GM21367 (cell line): Measurements from ENCODE around the gene KCNIP4.

Source experiments
- ATAC-seq: cut with Tn5 transposase; IDR thresholded peaks from one replicate; pipeline ENCODE4 v1.9.1; 2021; ENCODE audit not compliant: unreplicated experiment

The KCNIP4 gene

DNA sequence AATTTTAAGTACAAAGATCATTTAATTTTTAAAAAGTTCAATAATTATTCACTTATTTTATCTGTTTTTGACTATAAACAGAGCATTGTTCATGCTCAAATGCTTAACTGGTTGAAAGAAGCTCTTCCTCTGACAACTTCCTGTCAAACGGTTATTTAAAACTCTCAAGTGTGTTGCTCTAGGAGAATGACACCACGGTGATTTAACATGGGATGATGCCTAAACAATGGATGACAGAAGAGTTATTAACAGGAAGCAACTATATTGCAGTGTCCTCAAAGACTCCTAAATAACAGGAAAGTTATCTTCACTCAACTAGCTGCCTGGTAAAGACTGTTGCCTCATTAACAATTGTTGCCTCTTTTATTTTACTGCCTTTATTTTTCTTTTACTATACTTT, 738.7 kb downstream of the KCNIP4 start:
- no peak for ATAC-seq

DNA sequence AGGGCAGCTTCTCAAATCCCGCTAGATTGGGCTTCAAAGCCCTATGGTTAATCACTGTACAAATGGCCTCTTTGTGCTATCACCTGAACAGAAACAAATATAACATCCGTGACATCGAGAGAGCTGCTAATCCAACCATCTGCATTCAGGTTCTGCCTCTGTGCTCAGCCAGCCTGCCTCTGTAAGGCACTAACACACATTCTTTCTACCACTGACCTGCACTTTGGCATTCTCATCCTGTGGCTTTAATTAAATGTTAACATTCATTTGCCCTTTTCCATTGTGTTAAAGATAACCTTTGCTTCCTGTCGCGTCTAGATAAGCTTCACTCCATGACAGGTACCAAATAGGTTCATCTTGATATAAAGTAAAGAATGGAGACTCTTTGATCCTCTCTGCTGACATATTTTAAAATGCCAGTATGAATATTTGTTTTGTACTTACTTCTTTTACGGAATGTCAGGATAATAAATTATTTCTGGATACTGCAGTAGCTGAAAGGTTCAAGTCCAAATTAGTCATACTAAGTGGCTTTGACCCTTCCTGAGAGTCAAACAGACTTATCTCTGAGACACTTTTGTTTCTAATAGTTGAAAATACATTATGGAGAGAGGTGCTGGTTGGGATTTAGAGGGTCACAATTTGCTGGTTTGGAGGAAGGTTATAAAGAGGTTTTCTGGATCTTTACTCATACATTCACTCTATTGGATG, 742.6 kb downstream of the KCNIP4 start:
- ATAC-seq = no peak

DNA sequence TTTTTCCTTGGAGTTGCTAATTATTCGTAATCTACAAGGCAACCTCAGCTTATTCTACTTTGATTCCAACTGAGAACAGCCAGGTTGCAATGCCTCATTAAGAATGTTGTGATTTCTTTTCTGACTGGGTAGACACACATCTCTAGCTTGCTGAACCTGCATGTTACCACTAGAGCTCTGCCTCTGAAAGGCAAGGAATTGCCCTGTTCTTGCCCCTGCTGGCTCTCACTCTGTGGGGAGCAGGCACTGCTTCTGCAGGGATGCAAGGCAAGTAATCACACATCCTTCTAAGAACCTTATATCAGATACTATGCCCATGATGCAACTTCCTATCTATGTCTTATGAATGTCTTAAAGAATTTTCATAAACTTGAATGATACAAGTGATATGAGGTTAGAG, 745.2 kb downstream of the KCNIP4 start:
- no peak for ATAC-seq

GRCh38 chr4:21202959-21203358, 745.6 kb downstream of the KCNIP4 start:
- no peak for ATAC-seq

DNA sequence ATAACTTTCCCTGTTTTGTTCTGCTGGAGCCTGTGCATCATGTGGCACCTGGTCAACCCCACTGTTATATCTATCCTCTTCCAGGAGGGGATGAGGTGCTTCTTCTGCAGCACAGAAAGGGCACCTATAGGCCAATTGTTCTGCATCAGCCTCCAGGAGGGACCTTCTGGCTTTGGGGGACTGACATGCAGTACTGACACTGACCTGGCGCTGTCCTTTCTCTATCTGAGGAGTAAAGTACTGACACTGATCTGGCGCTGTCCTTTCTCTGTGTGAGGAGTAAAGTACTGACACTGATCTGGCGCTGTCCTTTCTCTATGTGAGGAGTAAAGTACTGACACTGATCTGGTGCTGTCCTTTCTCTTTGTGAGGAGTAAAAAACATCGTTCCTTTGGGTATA, 749.9 kb downstream of the KCNIP4 start:
- no peak for ATAC-seq

- no peak for ATAC-seq
Observed at GRCh38 chr4:21195682-21196081, 752.9 kb downstream of the KCNIP4 start.

- ATAC-seq = no peak
Observed at GRCh38 chr4:21192367-21192766, 756.2 kb downstream of the KCNIP4 start.

GRCh38 chr4:21191317-21191716, 757.3 kb downstream of the KCNIP4 start:
- no peak for ATAC-seq

GRCh38 chr4:21184788-21185187, 763.8 kb downstream of the KCNIP4 start:
- no peak for ATAC-seq

GRCh38 chr4:21181716-21182115, 766.9 kb downstream of the KCNIP4 start:
- no peak for ATAC-seq

DNA sequence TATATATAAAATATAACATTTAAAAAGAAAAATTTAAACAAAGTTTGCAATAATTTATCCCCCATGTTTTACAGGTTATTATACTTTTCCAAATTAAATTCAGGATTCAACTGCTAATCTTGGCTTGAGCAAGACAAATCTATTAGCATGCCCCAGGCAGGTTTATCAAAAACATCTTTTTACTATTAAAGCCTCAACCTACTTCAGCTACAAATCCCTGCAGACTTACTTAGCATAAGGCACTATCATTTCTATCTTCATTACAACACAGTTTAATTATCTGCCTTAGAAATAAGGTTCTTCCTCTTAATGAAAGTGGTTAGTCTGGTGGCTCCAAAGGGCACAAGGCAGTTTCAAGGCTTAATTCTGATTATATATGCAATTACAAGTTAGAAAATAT, 770.7 kb downstream of the KCNIP4 start:
- no peak for ATAC-seq

- no peak for ATAC-seq
Observed at GRCh38 chr4:21177092-21177491, 771.5 kb downstream of the KCNIP4 start.

- ATAC-seq = no peak
Observed at GRCh38 chr4:21167711-21168110, 780.9 kb downstream of the KCNIP4 start.

GRCh38 chr4:21155367-21155766, 793.2 kb downstream of the KCNIP4 start:
- no peak for ATAC-seq

DNA sequence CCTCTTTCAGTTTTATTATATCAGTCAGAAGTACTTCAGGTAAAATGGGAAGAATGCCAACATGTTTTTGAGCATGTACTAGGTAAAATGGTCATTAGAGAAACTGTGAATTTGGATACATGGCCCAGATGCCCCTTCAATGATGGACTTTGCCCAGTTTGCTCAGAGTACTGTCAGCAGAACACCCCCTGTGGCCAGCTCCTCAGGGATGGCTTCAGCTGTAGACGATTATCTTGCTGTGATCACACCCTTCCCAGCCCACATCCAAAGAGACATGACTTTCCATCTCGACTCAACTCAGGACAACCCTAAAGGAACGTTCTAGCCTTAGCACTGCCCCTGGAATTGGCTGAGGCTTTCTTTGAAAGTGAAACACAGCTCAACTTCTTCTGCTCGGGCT, 809.2 kb downstream of the KCNIP4 start:
- no peak for ATAC-seq

DNA sequence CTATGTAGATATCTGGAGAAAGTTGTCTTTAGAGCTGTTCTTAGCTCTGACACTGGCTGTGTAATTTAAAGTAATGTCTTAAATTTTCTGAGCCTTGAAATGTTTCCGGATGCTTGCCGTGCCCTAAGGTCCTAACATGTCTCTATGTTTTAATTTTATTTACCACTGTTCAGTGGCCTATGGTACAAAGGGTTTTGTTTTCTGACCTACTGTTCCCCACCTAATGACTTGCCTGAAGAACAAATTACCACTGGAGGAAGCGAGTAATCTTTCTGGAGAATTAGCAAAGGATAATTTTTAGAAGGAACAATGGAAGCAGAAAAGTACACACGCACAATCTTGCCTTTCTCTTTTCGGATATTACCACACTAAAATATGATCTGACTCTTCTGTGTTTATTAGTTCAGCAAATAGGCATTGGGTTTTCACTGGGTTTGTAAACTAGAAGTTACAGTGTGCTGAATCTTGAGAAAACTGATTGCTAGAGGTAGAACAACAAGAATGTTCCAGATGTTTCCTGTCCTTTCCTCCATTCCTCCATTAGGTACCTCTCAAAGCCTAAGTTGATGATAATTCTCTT, 812.4 kb downstream of the KCNIP4 start:
- ATAC-seq = no peak

DNA sequence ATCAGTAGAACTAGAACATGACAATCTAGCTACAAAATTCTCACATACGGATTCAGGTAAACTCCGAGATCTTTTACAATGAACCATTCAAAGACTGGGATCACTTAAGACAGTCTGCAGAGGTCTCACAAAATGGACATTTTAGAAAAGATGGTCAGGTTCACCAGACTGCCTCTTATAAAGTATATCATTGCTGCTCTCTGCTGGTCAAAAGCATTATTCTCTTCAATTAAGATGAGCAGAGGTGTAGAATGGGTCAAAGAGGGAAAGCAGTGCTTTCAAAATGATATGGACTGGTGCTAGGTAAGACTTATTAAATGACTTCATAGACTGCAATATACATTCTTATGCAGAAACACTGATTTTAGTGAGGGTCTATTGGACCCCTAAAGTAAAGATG, 813.6 kb downstream of the KCNIP4 start:
- no peak for ATAC-seq

GRCh38 chr4:21130606-21131005, 818.0 kb downstream of the KCNIP4 start:
- ATAC-seq = no peak

DNA sequence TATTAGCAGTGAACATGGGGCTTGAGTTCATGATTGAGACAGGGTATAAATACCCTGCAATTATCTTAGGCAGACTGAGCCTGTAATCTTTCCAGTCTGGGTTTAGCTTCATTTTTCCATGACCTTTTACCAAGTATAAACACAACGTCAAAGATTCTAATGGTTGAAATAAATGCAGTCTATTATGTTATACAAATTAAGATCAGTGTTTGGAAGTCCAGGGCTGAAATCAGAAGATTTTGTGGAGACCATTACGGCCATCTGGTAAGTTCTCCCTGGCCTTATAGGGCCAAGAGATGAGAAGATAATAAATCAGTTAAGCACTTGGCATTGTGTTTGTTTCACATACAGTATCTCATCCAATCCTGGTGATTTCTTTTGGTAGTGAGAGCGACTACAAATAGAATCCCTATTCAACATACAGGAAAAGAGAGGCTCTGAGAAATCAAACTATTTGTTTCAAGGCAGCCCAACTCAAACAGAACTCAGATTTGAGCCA, 822.5 kb downstream of the KCNIP4 start:
- ATAC-seq = no peak

- no peak for ATAC-seq
Observed at GRCh38 chr4:21118301-21118700, 830.3 kb downstream of the KCNIP4 start.

DNA sequence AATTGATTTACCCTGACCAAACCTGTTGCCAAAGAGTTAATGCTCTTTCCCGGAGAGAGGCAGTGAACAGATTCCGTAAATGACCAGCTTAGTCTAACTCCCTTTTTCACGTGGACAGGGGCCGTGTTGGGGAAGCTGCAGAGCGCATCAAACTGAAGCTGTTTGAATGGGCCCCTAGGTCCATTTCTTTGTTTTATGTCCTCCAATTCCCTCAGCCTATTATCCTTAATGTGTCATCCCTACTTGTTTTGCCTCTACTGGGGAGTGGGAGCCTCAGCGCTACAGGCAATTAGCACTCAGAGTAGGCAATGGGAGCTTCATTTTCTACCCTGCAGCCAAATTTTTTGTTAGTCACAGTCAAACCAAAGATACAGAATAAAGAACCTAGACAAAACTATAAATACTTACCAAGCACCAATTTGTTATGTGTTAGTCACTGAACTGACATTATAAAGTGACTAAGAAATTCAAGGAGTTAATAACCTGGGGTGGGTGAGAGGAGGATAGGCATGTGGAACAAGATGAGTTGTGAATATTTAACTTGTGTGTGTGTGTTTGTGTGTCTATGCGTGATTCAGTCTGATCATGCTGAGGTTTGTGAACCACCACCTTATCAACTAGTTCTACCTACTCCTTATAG, 830.9 kb downstream of the KCNIP4 start:
- ATAC-seq = no peak

DNA sequence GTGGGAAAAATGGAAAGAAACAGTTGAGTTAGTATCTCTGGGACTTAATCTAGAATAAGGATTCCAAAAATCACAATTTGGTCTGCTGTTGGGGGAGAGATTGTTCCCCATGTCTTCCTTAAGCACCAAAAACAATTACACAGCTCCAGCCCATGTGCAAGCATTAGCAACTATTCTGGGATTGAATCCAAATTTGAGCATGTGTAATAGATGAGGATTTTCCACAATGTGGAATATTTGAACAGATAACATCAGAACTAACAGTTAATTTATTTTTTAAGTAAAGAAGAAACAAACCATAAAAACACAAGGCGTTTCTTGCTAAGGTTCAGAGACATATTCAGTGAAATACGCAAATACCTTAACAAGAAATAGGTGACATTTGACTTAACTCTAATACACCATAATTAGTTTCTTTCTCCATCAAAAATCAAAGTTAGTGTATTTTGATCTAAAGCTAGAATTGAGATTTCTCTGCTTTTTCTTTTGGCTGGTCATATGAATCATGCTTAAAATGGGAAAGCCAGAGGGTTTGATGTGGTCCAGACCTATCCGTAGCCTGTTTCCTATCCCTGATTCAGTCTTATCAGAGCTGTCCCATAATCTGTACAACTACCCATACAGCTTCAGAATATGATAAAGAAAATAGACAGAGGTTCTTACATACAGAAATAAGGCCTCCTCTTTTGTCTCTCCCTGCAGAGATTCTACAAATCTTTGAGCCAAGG, 834.9 kb downstream of the KCNIP4 start:
- ATAC-seq = no peak
